Loucy (cell line): ENCODE data around the gene PLEKHH1.

Experiments
- H2AFZ ChIP-seq: fragments of 200-600 bp; sonication (generic); 2 replicates; pipeline ENCODE4 v1.6.0; 2016; ENCODE audit warnings: antibody characterized with exemption, mild to moderate bottlenecking, low read length, moderate library complexity
- H3F3A ChIP-seq: fragments of 200-600 bp; 2 replicates; pipeline ENCODE4 v1.6.0; 2016; ENCODE audit warnings: antibody characterized with exemption, low read depth, mild to moderate bottlenecking
- H3K27me3 ChIP-seq: fragments of 200-600 bp; sonication (generic); 2 replicates; pipeline ENCODE4 v1.6.1; 2014; ENCODE audit warnings: low read length, mild to moderate bottlenecking; ENCODE audit not compliant: insufficient read depth, poor library complexity, severe bottlenecking
- H3K36me3 ChIP-seq: fragments of 200-600 bp; sonication (generic); 2 replicates; pipeline ENCODE4 v1.6.1; 2016; ENCODE audit warnings: low read length; ENCODE audit not compliant: insufficient read depth
- H3K4me1 ChIP-seq: fragments of 200-600 bp; sonication (generic); 2 replicates; pipeline ENCODE4 v1.5.1; 2014; ENCODE audit warnings: low read length, mild to moderate bottlenecking; ENCODE audit not compliant: insufficient read depth, poor library complexity, severe bottlenecking
- H3K4me2 ChIP-seq: fragments of 200-600 bp; sonication (generic); 2 replicates; pipeline ENCODE4 v1.6.0; 2014; ENCODE audit warnings: antibody characterized with exemption, low read length, low read depth, mild to moderate bottlenecking; ENCODE audit not compliant: poor library complexity, severe bottlenecking
- H3K4me3 ChIP-seq: fragments of 200-600 bp; sonication (generic); 2 replicates; pipeline ENCODE4 v1.5.1; 2014; ENCODE audit warnings: low read length, mild to moderate bottlenecking, mixed read lengths; ENCODE audit not compliant: poor library complexity, severe bottlenecking
- H3K79me2 ChIP-seq: fragments of 200-600 bp; sonication (generic); 2 replicates; pipeline ENCODE4 v1.6.1; 2014; ENCODE audit warnings: low read length; ENCODE audit not compliant: insufficient read depth
- H3K9ac ChIP-seq: fragments of 200-600 bp; sonication (generic); 2 replicates; pipeline ENCODE4 v1.6.0; 2014; ENCODE audit warnings: mild to moderate bottlenecking, low read depth, low read length, moderate library complexity; ENCODE audit not compliant: poor library complexity, severe bottlenecking
- H3K9me2 ChIP-seq: fragments of 200-600 bp; sonication (generic); replicated peaks from 2 replicates; pipeline ENCODE4 v1.6.1; 2016; ENCODE audit warnings: low read depth, low read length, mixed read lengths
- H3K9me3 ChIP-seq: fragments of 200-600 bp; sonication (generic); 2 replicates; pipeline ENCODE4 v1.6.1; 2014; ENCODE audit warnings: mild to moderate bottlenecking, antibody characterized with exemption, low read length, low read depth; ENCODE audit not compliant: insufficient read depth
- H4K20me1 ChIP-seq: fragments of 200-600 bp; sonication (generic); 2 replicates; pipeline ENCODE4 v1.6.0; 2014; ENCODE audit warnings: antibody characterized with exemption, low read length, mild to moderate bottlenecking; ENCODE audit not compliant: insufficient read depth, poor library complexity, severe bottlenecking
- EZH2phosphoT487 ChIP-seq: fragments of 200-600 bp; IDR thresholded peaks from 2 replicates; pipeline ENCODE4 v1.6.1; 2018; ENCODE audit warnings: antibody characterized with exemption, mild to moderate bottlenecking, moderate library complexity, borderline replicate concordance
- TF ChIP-seq, protein P1 (sequence below): fragments of 200-600 bp; sonication (generic); conservative IDR thresholded peaks from 2 replicates; pipeline ENCODE4 v1.5.1; 2014; ENCODE audit warnings: mild to moderate bottlenecking, antibody characterized with exemption, low read length

Gene PLEKHH1

GRCh38 chr14:67522270-67522669, 10.8 kb upstream of the PLEKHH1 start:
- H3K4me3 ChIP-seq = no peak overlapping the region
- H3K36me3 ChIP-seq = no peaks in the 10 kb centered on the region
- H3K27me3 ChIP-seq = peaks cover 28% of the 10 kb centered on the region
- H3K9me2 ChIP-seq = no peaks in the 10 kb centered on the region
- H3F3A ChIP-seq = no peaks in the 10 kb centered on the region
- H3K9ac ChIP-seq = no peak overlapping the region
- no peak overlapping the region for H3K4me2 ChIP-seq
- no peaks in the 10 kb centered on the region for H4K20me1 ChIP-seq
- peaks cover 5% of the 10 kb centered on the region for H3K4me1 ChIP-seq
- no peaks in the 10 kb centered on the region for H3K79me2 ChIP-seq
- no peaks in the 10 kb centered on the region for H3K9me3 ChIP-seq
- TF ChIP-seq, protein P1, sequence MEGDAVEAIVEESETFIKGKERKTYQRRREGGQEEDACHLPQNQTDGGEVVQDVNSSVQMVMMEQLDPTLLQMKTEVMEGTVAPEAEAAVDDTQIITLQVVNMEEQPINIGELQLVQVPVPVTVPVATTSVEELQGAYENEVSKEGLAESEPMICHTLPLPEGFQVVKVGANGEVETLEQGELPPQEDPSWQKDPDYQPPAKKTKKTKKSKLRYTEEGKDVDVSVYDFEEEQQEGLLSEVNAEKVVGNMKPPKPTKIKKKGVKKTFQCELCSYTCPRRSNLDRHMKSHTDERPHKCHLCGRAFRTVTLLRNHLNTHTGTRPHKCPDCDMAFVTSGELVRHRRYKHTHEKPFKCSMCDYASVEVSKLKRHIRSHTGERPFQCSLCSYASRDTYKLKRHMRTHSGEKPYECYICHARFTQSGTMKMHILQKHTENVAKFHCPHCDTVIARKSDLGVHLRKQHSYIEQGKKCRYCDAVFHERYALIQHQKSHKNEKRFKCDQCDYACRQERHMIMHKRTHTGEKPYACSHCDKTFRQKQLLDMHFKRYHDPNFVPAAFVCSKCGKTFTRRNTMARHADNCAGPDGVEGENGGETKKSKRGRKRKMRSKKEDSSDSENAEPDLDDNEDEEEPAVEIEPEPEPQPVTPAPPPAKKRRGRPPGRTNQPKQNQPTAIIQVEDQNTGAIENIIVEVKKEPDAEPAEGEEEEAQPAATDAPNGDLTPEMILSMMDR = no peak
- no peak for TF ChIP-seq EZH2phosphoT487
- no peak overlapping the region for H2AFZ ChIP-seq

DNA sequence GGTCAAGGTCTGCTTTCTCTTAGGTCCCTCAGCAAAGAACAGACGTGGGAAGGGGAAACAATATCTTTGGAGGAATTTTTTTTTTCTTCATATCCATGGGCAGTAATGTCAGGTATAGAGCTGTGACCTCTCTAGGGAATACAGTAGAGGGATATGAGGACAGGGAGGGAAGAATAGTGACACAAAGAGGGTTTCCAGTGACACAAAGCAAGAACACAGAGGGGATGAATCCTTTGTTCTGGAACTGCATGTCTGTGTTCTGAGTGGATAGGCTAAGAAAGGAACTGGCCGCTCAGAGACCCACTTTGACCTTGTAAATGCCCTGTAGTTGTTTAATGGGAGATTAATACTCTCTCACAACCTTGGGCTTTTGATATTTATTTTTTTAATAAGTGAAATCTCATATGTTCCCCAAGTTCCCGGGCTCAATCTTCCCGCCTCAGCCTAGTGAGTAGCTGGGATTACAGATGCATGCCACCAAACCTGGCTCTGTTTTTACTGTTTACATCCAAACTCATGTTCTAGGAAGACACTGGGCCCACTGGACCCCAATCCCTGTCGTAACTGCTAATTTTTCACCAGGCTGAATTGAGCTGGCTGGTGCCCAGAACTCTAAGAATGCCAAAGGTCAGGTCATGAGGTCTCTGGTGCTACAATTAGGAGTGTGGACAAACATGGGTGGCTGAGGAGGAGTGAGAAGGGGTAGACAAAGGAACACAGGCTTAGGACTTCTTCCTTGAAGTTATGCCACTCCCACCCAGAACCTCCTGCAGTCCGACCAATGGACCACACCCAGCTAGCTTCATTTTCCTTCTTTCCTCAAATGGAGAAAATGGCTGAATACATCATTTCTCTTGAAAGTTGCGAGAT, 9.1 kb upstream of the PLEKHH1 start:
- TF ChIP-seq, protein P1 = no peak
- no peak for TF ChIP-seq EZH2phosphoT487
- H2AFZ ChIP-seq = no peak overlapping the region
- H3K4me2 ChIP-seq = no peak overlapping the region

GRCh38 chr14:67524634-67524963, 8.5 kb upstream of the PLEKHH1 start:
- H3K4me2 ChIP-seq = no peak overlapping the region
- H3K36me3 ChIP-seq = no peaks in the 10 kb centered on the region
- no peak overlapping the region for H3K4me3 ChIP-seq
- H3K9ac ChIP-seq = no peak overlapping the region
- no peak for TF ChIP-seq EZH2phosphoT487
- TF ChIP-seq, protein P1 = no peak
- no peaks in the 10 kb centered on the region for H3K9me3 ChIP-seq
- no peaks in the 10 kb centered on the region for H3K79me2 ChIP-seq
- no peaks in the 10 kb centered on the region for H4K20me1 ChIP-seq
- peaks cover 28% of the 10 kb centered on the region for H3K27me3 ChIP-seq
- H3K4me1 ChIP-seq = peaks cover 5% of the 10 kb centered on the region
- no peaks in the 10 kb centered on the region for H3K9me2 ChIP-seq
- H3F3A ChIP-seq = no peaks in the 10 kb centered on the region
- no peak overlapping the region for H2AFZ ChIP-seq

More for the DNA sequence above, 9.1 kb upstream of the PLEKHH1 start:
- H3F3A ChIP-seq = no peaks in the 10 kb centered on the region
- H3K9me3 ChIP-seq = no peaks in the 10 kb centered on the region
- peaks cover 28% of the 10 kb centered on the region for H3K27me3 ChIP-seq
- no peaks in the 10 kb centered on the region for H3K36me3 ChIP-seq
- H3K79me2 ChIP-seq = no peaks in the 10 kb centered on the region
- no peak overlapping the region for H3K4me3 ChIP-seq
- no peaks in the 10 kb centered on the region for H4K20me1 ChIP-seq
- H3K4me1 ChIP-seq = peaks cover 5% of the 10 kb centered on the region
- H3K9me2 ChIP-seq = no peaks in the 10 kb centered on the region
- no peak overlapping the region for H3K9ac ChIP-seq
